Ovary (tissue), 9 donors: ENCODE data around the gene CA9. TPM values are rescaled to one million over a fixed set of nuclear protein-coding genes. Genes with fewer than 3 reads are reported as not detected.

Experiments used
- DNase-seq, 5 donors: peaks; one replicate each; pipeline ENCODE4 v3.0.0-alpha.2; 2019 to 2020
- H3K27ac ChIP-seq, 2 donors: fragments of 200-600 bp; one replicate each; pipeline versions ENCODE4 v1.5.1 to v1.8.0; 2019 to 2022
- H3K27me3 ChIP-seq: fragments of 200-600 bp; one replicate; pipeline ENCODE4 v1.8.0; 2022
- H3K36me3 ChIP-seq: fragments of 200-600 bp; sonication (generic); one replicate; pipeline ENCODE4 v1.5.1; 2019
- H3K4me1 ChIP-seq: one replicate; pipeline ENCODE4 v1.8.1; 2013; ENCODE audit warnings: mild to moderate bottlenecking, moderate library complexity; ENCODE audit not compliant: insufficient read depth
- H3K4me3 ChIP-seq: fragments of 200-600 bp; sonication (generic); one replicate; pipeline ENCODE4 v1.5.1; 2017
- H3K9me3 ChIP-seq, 2 donors: fragments of 200-600 bp in 1 of 2; sonication (generic) in 1 of 2; one replicate each; pipeline versions ENCODE4 v1.5.1 to v1.8.1; 2013 to 2019; ENCODE audit warnings: mild to moderate bottlenecking in 1 of 2, moderate library complexity in 1 of 2
- EP300 ChIP-seq: sonication (generic); formaldehyde crosslinking; IDR thresholded peaks from one replicate; pipeline ENCODE4 v1.6.1; 2017; ENCODE audit warnings: antibody characterized with exemption
- POLR2A ChIP-seq: fragments of 450-650 bp; IDR thresholded peaks from one replicate; pipeline ENCODE4 v1.6.1; 2017; ENCODE audit warnings: antibody characterized with exemption, mild to moderate bottlenecking, moderate library complexity
- WGBS, 3 donors: extraction: QIAGEN DNeasy Blood & Tissue Kit in 1 of 3; methylation state at CpG; one replicate each; pipeline versions ENCODE4 v1.1.5 to v1.1.7; 2013 to 2017; 5-methylcytosine and 5-hydroxymethylcytosine counted together
- intact Hi-C, 4 donors: fragments of 100-400 bp; cut with DNase I; formaldehyde crosslinking; loops; one replicate each; pipeline versions ENCODE4 v1.11.0 to v1.15.1; 2022 to 2023
- polyA plus RNA-seq, 2 donors: library from polyadenylated mRNA; stranded (reverse); fragments of 200-250 nt in 1 of 2; fragments of 350-450 nt in 1 of 2; fragmentation: Illumina TruSeq in 1 of 2; extraction: RNeasy Lipid Tissue Mini Kit (QIAGEN cat#74804) in 1 of 2; gene quantifications; one replicate each; pipeline ENCODE4 v1.2.3, GENCODE V29; 2013 to 2014
- total RNA-seq, 7 donors: library from RNA; depleted of rRNA in 2 of 7; stranded (reverse); fragments of >200 nt in 2 of 7; fragmentation: NEBNext Ultra II Directional in 3 of 7; extraction: Animal tissue kit (Norgen Biotek cat#: 25700) in 3 of 7; gene quantifications; one replicate each; pipeline versions ENCODE4 v1.1.0 to v1.2.4, GENCODE V29; 2016 to 2023
- TF ChIP-seq, protein P1 (sequence below), 3 donors: fragments of 450-650 bp in 2 of 3; fragments of 200-600 bp in 1 of 3; IDR thresholded peaks; one replicate each; pipeline versions ENCODE4 v1.5.1 to v1.8.0; 2016 to 2022; ENCODE audit warnings: antibody characterized with exemption in 3 of 3, mild to moderate bottlenecking in 1 of 3
- donor health status: DM: no; HTN: no; CAD: no; lungs with moderate emphysema.
- donor health status: DM: no; HTN: no; CAD: no.
- donor health status: Bipolar disorder and iron deficiency.
- donor health status: DM: yes; HTN: yes; CAD: no.
- donor health status: DM: no; HTN: no; CAD: no.
- donor health status: DM: yes; HTN: yes; CAD: no.

The CA9 gene
- total and polyA plus RNA-seq, 9 donors: 0.37 to 19.5 (median 1.1) TPM; not detected in 1

DNA sequence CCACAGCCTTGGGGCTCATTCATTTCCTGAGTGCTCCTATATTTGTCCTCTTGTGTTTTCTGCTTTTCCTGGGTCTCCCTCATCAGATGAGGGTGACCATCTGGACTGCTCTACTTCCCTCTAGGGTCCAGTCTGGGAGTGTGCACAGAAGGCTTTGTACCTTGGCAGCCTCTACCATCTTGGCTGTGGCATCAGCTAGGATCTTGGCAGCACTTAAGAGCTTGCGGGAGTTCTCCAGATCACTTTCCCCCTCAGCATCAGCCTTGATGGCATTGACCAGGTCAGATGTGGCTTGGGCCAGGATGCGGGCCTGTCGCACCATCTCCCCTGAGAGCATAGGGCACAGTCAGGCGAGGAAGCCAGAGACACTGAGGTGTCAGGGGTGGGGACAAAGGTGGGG lies 42.5 kb downstream of the CA9 start:
- intact Hi-C loops: no loop called here
- no peak overlapping the region for H3K27ac ChIP-seq
- H3K27me3 ChIP-seq: no peaks in the 10 kb centered on the region
- WGBS, 3 donors: 83 to 90% (median 89%) methylated on average over 4 of the region's 4 CpGs
- H3K36me3 ChIP-seq: no peaks in the 10 kb centered on the region
- no peaks in the 10 kb centered on the region for H3K4me1 ChIP-seq
- no peaks in the 10 kb centered on the region for H3K9me3 ChIP-seq
- no peak for DNase-seq
- TF ChIP-seq, protein P1, sequence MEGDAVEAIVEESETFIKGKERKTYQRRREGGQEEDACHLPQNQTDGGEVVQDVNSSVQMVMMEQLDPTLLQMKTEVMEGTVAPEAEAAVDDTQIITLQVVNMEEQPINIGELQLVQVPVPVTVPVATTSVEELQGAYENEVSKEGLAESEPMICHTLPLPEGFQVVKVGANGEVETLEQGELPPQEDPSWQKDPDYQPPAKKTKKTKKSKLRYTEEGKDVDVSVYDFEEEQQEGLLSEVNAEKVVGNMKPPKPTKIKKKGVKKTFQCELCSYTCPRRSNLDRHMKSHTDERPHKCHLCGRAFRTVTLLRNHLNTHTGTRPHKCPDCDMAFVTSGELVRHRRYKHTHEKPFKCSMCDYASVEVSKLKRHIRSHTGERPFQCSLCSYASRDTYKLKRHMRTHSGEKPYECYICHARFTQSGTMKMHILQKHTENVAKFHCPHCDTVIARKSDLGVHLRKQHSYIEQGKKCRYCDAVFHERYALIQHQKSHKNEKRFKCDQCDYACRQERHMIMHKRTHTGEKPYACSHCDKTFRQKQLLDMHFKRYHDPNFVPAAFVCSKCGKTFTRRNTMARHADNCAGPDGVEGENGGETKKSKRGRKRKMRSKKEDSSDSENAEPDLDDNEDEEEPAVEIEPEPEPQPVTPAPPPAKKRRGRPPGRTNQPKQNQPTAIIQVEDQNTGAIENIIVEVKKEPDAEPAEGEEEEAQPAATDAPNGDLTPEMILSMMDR (IDR thresholded peaks at IDR 0.05): no peak
- TF ChIP-seq POLR2A: no peak
- H3K4me3 ChIP-seq: no peak overlapping the region

DNA sequence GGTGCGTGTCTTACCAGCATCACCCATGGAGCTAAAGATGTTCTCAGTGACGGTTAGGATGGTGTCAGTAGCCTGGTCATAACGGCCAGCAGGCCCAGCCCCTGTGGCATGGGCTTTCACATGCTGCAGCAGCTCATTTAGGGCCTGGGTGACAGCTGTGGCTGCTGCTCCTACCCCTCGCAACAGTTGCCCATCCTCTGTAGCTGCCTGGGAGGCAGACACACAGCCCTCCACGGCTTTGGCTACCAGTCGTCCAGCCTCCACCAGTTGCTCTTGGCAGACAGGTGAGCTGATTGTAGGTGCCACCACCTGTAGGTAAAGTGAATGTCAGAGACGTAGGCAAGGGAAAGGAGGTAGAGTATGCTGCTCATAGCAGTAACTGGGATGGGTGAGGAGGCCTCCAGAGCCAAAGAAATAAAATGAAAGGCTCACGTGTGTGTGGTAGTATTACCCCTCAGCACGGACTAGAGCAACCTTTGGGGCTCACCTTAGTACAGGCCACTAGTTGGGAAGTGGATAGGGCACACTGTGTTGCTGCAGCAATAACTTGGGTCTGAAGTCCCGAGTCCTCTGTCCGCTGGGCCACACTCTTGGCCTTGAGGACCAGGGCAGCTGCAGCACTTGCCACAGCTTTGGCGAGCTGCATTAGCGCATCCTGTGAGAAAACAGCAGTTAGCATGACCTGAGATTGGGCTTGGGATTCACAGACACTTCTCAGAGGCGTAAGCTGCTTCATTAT lies 43.6 kb downstream of the CA9 start:
- TF ChIP-seq EP300: no peak
- TF ChIP-seq, protein P1 (IDR thresholded peaks at IDR 0.05): no peak
- no peak for TF ChIP-seq POLR2A
- Histone ChIP-seq H3K4me1 (no peaks in the 10 kb centered on the region), H3K9me3 (no peaks in the 10 kb centered on the region), H3K27ac (no peak overlapping the region), H3K27me3 (no peaks in the 10 kb centered on the region), H3K4me3 (no peak overlapping the region), H3K36me3 (no peaks in the 10 kb centered on the region)
- intact Hi-C loops: no loop called here
- DNase-seq: no peak
- WGBS, 3 donors: 83 to 86% (median 86%) methylated on average over 14 of the region's 14 CpGs

DNA sequence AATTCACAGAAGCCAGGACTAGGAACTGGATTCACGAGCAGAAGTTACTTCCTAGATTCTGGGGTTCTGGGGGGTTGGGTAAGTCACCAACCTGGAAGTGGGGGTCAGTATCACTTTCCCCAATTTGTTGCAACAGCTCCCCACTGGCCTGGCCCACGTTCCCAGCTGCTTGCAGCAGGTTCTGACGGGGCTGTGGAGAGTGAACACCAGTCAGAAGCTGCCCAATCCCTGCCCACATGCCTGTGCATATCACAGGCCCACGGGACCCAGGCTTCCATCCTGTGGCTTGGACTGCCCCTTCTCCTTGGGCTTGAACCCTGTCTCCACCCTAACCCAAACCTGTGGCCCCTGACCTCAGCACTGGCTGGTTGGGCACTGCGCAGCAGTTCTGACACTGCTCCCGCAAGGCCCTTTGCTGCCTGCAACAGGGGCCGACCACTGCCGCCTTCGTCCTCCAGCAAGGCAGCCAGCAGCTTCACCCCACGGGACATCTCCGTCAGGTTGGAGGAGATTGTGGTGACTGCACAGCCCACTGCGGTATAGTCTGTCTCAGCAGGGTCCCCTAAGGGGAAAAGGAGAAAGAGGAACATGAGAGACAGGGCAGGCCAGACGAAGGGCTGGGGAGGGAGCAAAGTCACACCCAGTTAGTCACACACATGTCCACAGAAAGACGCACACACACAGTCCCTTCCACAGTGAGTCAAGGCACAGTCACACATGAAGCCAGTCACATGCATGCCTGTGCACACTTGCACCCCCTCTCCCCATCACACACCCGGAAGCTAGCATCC lies 45.2 kb downstream of the CA9 start:
- no peak overlapping the region for H3K27ac ChIP-seq
- H3K36me3 ChIP-seq: no peaks in the 10 kb centered on the region
- H3K4me3 ChIP-seq: no peak overlapping the region
- no peak for DNase-seq
- TF ChIP-seq EP300 (no peak), POLR2A (no peak)
- TF ChIP-seq, protein P1 (IDR thresholded peaks at IDR 0.05): no peak
- H3K4me1 ChIP-seq: no peaks in the 10 kb centered on the region
- H3K27me3 ChIP-seq: no peaks in the 10 kb centered on the region
- WGBS, 3 donors: 86 to 89% (median 88%) methylated on average over 15 of the region's 15 CpGs
- intact Hi-C loops: no loop called here
- H3K9me3 ChIP-seq: no peaks in the 10 kb centered on the region

DNA sequence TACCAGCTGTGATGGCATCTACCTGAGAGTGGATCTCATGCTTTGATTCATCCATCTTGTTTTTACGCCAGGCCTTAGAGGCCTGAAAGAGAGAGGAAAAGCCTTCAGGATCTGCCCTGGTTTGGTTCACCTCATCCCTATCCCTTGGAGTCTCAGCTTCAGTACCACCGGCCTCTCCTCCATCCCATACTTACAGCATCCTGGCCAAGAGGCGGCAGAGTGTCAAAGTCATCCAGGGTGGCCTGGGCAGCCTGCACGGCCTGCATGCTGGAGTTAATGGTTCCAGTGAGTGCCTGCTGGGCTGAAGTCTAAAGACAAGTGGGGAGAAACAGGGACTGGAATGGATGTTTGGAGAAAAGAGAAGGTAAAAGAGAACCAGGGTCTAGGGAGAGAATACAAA lies 45.8 kb downstream of the CA9 start:
- TF ChIP-seq, protein P1 (IDR thresholded peaks at IDR 0.05): no peak
- no peak for TF ChIP-seq POLR2A
- Histone ChIP-seq H3K4me3 (no peak overlapping the region), H3K9me3 (no peaks in the 10 kb centered on the region), H3K27ac (no peak overlapping the region), H3K27me3 (no peaks in the 10 kb centered on the region), H3K4me1 (no peaks in the 10 kb centered on the region), H3K36me3 (no peaks in the 10 kb centered on the region)
- intact Hi-C loops: no loop called here
- 91 to 93% (median 92%) methylated on average over 4 of the region's 4 CpGs for WGBS, 3 donors
- DNase-seq: no peak
